CD4-positive, alpha-beta T cell treated with Interleukin-6 at 100 ng/mL for 8 hours (primary cell): ENCODE results near the gene ZBTB20.
"Not testable (repeated sequence)": the region's sequence is repeated elsewhere in the genome, so short reads cannot be mapped to it uniquely, and the experiment has no call there.

Experiments used
- DNase-seq: peaks from one replicate; pipeline ENCODE4 v3.0.0-alpha.2; 2020; ENCODE audit warnings: mixed read lengths, low spot score

Gene ZBTB20

GRCh38 chr3:115146418-115147328 is at the start of gene ZBTB20:
TSS of gene ZBTB20 (minus strand) at chr3:115147288.
- DNase-seq: peak; percentile 47

- DNase-seq: no peak
These were observed 47.4 kb upstream of the ZBTB20 start for GRCh38 chr3:115194476-115194875.

- DNase-seq: no peak
These were observed 43.7 kb upstream of the ZBTB20 start for GRCh38 chr3:115190747-115191146.

- DNase-seq: no peak
These were observed 40.2 kb upstream of the ZBTB20 start for GRCh38 chr3:115187149-115187757.

GRCh38 chr3:115186351-115187148 is 39.5 kb upstream of the ZBTB20 start:
- DNase-seq: no peak

- not testable (repeated sequence) for DNase-seq
These were observed 37.9 kb upstream of the ZBTB20 start for GRCh38 chr3:115184859-115185572.

- DNase-seq: not testable (repeated sequence)
These were observed 31.8 kb upstream of the ZBTB20 start for GRCh38 chr3:115178930-115179329.

- no peak for DNase-seq
These were observed 22.7 kb upstream of the ZBTB20 start for GRCh38 chr3:115169808-115170207.

GRCh38 chr3:115165701-115166100 is 18.6 kb upstream of the ZBTB20 start:
- peak; percentile 15 for DNase-seq

GRCh38 chr3:115165266-115165665 is 18.2 kb upstream of the ZBTB20 start:
- peak; percentile 53 for DNase-seq

- DNase-seq: peak; percentile 27
These were observed 17.5 kb upstream of the ZBTB20 start for GRCh38 chr3:115164374-115165221.

GRCh38 chr3:115162759-115163158 is 15.7 kb upstream of the ZBTB20 start:
- DNase-seq: no peak

- DNase-seq: no peak
These were observed 14.8 kb upstream of the ZBTB20 start for GRCh38 chr3:115161866-115162265.

- DNase-seq: no peak
These were observed 14.2 kb upstream of the ZBTB20 start for GRCh38 chr3:115161168-115161834.

- DNase-seq: no peak
These were observed 13.2 kb upstream of the ZBTB20 start for GRCh38 chr3:115160295-115160694.

- DNase-seq: no peak
These were observed 9.1 kb upstream of the ZBTB20 start for GRCh38 chr3:115156046-115156654.

- no peak for DNase-seq
These were observed 7.5 kb upstream of the ZBTB20 start for GRCh38 chr3:115154611-115155010.

GRCh38 chr3:115151921-115152320 is 4.8 kb upstream of the ZBTB20 start:
- no peak for DNase-seq

- DNase-seq: no peak
These were observed 1.2 kb upstream of the ZBTB20 start for GRCh38 chr3:115148142-115148790.
